HG02840 (cell line): ENCODE measurements around the gene C10orf71.

Experiments
- ATAC-seq: cut with Tn5 transposase; IDR thresholded peaks from one replicate; pipeline ENCODE4 v1.9.1; 2021; ENCODE audit warnings: mild to moderate bottlenecking, moderate library complexity, moderate number of reproducible peaks; ENCODE audit not compliant: unreplicated experiment, low FRiP score

The C10orf71 gene

GRCh38 chr10:49273626-49274025 is 25.3 kb upstream of the C10orf71 start:
- no peak for ATAC-seq

DNA sequence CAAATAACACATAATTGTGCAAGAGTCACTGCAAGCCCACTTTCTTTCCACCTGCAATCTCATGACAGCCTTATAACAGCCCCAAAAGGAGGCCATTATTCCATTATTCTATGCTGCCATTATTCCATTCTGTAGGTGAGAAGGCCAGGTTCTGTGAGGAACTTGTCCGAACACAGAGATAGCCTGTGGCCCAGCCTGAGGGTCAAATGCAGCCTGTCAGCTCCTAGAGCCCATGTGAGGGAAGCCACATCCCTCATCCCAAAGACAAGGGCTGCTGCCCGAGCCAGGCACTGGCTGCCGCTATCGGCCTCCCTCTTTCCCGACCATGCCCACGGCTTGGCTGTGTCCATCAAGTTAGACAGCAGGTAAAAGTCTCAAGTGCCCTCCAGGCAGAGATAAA is 24.1 kb upstream of the C10orf71 start:
- ATAC-seq, result no peak

DNA sequence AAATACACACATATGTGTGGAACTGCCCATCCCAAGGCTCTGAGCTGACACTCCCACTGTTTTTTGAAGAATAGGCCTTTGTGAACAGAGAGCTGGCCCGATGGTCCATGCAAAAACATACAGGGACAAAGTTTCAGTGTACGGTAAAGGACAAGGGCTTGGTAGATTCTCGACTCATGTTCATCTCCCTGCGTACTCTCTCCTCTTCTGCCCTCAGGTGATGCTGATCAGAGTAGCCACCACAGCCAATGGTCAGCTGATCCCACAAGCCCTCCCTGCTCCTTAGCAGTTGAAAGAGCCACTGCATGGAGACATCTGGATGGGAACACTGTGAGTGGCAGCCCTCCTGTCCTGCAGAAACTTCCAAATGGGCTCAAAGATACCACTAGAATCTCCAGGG is 23.1 kb upstream of the C10orf71 start:
- ATAC-seq, result no peak

DNA sequence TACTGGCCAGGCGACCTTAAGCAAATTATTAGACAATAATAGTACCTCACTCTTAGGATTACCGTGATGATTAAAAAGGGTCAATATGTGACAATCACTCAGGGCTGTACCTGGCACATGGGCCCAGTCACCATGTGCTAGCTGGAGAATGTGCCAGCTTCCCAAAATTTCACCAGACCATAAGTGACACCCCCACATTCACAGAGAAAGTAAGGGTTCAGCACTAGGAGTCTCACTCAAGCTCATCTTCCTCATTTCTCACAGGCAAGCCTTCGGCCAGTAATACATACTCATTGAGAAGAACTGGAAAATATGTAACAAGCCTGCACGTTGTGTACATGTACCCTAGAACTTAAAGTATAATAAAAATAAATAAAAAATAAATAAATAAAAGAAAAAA is 22.4 kb upstream of the C10orf71 start:
- no peak for ATAC-seq

GRCh38 chr10:49277973-49278372 is 21.0 kb upstream of the C10orf71 start:
- ATAC-seq, result no peak

DNA sequence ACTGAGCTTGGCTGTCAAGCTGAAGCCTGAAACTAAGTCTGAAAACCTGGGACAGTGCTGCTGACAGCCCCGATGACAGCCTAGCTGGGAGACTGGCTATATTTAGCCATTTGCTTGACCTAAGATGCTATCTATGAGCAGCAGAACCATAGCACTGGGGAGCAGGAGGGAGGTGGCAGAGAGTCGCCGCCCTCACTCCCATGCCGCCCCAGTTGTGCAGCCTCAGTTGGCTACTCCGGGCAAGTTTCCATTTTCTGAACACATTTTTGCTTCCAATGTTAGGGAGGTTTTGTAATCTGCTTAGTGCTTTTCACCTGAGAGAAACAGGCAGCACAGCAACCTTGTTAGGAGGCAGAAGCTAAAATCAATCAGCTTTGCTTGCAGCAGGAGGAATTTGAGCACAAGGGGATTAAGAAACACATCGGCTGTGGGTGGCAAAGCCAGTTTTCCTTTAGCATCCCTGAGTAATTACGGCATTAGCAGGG is 20.4 kb upstream of the C10orf71 start:
- no peak for ATAC-seq

- no peak for ATAC-seq
Observed at GRCh38 chr10:49279015-49279880, 19.7 kb upstream of the C10orf71 start.

- ATAC-seq, result no peak
Observed at GRCh38 chr10:49280001-49280408, 19.0 kb upstream of the C10orf71 start.

DNA sequence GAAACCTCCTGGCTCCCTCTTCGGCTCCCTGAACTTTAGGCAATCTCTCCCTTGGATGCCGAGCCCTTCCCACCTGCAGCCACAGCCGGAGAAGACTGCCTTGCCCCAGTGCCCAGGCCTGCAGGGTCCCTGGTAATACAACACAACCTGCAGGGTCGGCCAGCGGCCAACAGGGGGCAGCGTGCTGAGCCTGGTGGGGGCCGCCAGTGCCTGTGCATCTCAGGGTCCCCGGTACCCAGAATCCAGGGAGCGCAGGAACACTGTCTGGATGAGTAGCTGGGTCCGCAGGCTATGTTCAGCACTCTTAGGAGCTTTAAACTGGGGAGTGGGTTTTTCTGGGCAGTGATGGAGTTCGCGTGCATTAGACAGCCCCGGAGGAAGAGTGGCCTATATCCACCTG is 17.5 kb upstream of the C10orf71 start:
- no peak for ATAC-seq

DNA sequence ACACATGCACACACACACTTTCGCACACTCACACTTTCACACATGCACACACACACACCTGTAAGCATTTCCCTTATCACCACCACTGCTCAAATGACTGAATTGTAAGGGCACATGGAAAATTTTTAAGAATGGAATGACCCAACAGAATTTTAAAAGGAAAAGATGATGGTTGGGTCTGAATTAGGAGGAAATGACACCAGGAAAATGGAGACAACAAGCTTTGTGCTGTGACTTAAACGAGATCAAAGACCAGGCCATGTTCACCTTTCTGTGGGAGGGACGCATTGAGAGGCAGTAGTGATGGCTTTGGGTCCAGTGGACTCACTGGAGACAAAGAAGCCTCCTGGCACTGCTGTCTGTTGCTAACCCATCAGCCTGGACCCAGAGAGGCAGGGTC is 16.7 kb upstream of the C10orf71 start:
- ATAC-seq, result no peak

- ATAC-seq, result no peak
Observed at GRCh38 chr10:49282879-49283341, 16.1 kb upstream of the C10orf71 start.

GRCh38 chr10:49283491-49283890 is 15.5 kb upstream of the C10orf71 start:
- no peak for ATAC-seq

GRCh38 chr10:49284356-49284755 is 14.6 kb upstream of the C10orf71 start:
- ATAC-seq, result no peak

DNA sequence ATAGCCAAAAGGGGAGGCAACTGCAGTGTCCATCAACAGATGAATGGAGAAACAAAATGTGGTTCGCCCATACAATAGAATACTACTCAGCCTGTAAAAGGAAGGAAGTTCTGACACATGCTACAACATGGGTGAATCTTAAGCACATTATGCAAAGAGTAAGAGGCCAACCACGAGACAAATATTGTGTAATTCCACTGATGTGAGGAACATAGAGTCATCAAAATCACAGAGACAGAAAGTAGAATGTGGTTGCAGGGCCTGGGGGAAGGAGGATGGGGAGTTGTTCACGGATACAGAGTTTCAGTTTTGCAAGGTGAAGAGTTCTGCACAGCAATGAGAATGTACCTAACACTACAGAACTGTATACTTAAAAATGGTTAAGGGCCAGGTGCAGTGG is 13.7 kb upstream of the C10orf71 start:
- no peak for ATAC-seq

- no peak for ATAC-seq
Observed at GRCh38 chr10:49286686-49287085, 12.3 kb upstream of the C10orf71 start.

DNA sequence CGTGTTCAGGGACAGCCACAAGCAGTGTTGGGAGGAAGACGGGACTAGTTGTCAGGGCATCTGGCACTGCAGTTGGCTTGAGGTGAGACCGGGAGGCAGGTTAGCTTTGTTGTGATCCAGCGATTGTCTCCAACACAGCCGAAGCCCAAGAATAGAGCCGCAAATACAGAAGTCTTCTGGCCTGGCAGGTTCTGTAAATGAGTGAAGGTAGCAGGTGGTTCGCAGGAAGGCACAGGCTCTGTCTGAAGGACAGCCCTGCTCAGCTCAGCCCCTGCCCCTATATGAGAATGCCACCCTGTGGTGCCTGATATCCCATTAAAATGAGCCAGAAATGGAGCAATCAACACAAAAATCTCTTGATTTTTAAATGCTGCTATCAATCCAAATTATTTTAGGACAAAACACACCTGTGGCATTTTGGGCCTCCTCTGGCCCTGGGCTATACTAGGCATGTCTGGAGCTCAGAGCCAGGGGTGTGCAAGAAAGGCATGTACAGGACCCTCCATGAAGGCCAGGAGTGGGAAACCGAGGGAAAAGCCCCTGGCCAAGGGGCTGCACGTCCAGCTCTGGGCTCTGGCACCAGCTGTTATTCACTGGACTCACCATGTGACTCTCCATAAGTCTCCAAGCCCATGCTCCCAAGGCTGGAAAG is 11.2 kb upstream of the C10orf71 start:
- no peak for ATAC-seq

GRCh38 chr10:49288341-49289065 is 10.5 kb upstream of the C10orf71 start:
- no peak for ATAC-seq

- ATAC-seq, result no peak
Observed at GRCh38 chr10:49289480-49289879, 9.5 kb upstream of the C10orf71 start.

DNA sequence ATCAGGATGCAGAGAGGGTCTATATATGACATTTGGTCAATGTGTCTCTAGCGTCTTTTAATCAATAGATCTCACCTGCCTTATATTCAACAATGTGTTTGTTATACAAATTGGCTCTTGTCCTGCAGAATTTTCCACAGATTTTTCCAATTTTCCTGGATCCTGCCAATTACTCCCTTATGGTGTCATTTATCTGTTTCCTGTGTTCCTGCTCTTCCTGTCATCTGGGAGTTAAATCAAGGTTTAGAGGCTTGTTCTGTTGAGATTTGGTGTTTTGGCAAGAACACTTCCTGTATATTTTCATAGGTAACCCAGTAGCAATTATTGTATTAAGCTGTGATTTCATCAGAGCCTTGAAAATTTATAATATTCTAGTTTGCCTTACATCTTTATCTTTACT is 8.8 kb upstream of the C10orf71 start:
- ATAC-seq, result no peak

DNA sequence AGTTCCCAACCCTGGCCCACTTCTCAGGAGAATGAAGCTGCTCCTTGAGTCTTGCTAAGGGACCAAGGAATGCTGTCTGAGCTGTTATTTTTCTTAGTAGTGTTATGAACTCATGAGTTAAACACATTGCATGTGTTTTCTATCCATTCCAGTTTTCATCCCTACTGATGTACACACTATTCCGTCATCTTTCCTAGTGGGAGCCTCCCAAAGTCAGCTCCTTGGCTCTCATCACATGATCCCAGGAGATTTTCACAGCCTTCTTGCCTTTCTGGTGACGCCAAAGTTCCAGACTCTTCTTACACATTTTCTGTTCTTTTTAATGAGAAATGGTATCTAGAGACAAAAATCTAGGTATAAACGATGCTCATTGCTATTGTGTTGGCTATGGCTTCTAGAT is 8.4 kb upstream of the C10orf71 start:
- ATAC-seq, result no peak

DNA sequence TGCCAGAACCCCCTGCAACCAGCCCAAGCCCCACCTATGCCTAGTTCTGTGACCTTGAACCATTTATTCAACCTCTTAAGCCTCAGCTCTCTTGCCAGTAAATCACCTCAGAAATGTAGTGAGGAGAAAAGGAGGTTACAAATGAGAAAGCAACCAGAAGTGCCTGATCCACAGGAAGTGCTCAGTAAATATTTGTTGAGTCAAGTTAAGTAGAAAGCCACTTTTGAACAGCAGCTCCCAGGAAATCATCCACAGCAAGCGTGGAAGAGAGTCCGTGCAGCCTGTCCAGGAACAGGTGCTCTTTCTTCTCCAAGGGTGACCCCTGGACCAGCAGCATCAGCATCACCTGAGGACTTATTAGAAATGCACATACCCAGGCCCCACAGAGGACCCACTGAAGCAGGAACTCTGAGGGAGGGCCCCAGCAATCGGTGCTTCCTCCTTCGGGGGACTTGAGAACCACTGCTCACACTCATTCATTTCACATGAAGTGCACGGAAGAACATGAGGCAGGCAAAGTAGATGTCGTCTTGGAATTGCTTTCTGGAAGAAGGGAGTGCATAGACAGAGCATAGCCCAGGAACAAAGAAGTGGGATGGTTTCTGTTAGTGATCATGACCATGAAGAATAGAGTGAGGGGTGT is 6.3 kb upstream of the C10orf71 start:
- ATAC-seq, result no peak
